Ascending aorta (tissue), 2 donors: ENCODE measurements around the gene SPAG17. TPM values are rescaled to one million over a fixed set of nuclear protein-coding genes. Genes with fewer than 3 reads are reported as not detected.

ENCODE experiments used
- DNase-seq, 2 donors: peaks; one replicate each; pipeline ENCODE4 v3.0.0-alpha.2; 2019; ENCODE audit warnings: low spot score in 2 of 2
- H3K27ac ChIP-seq, 2 donors: fragments of 200-600 bp; sonication (generic); one replicate each; pipeline ENCODE4 v1.5.1; 2016 to 2017; ENCODE audit warnings: mild to moderate bottlenecking in 1 of 2
- H3K27me3 ChIP-seq: fragments of 200-600 bp; sonication (generic); one replicate; pipeline ENCODE4 v1.5.1; 2017
- H3K36me3 ChIP-seq, 2 donors: fragments of 200-600 bp; sonication (generic); one replicate each; pipeline ENCODE4 v1.5.1; 2016
- H3K4me1 ChIP-seq, 2 donors: fragments of 200-600 bp; sonication (generic); one replicate each; pipeline ENCODE4 v1.5.1; 2016 to 2017; ENCODE audit warnings: mild to moderate bottlenecking in 1 of 2
- H3K4me3 ChIP-seq, 2 donors: fragments of 200-600 bp; sonication (generic); one replicate each; pipeline ENCODE4 v1.5.1; 2016 to 2017; ENCODE audit warnings: mild to moderate bottlenecking in 1 of 2
- H3K9me3 ChIP-seq, 2 donors: fragments of 200-600 bp; sonication (generic); one replicate each; pipeline ENCODE4 v1.5.1; 2016
- CTCF ChIP-seq, 3 experiments: fragments of 200-600 bp in 2 of 3; fragments of 450-650 bp in 1 of 3; sonication (generic) in 2 of 3; IDR thresholded peaks; one replicate each; pipeline ENCODE4 v1.5.1; 2016 to 2019; ENCODE audit warnings: antibody characterized with exemption in 3 of 3, mild to moderate bottlenecking in 1 of 3, moderate library complexity in 1 of 3
- intact Hi-C: fragments of 100-400 bp; cut with DNase I; formaldehyde crosslinking; loops from one replicate; pipeline ENCODE4 v1.15.1; 2023
- total RNA-seq: library from RNA; depleted of rRNA; stranded (reverse); fragments of >200 nt; gene quantifications from one replicate; pipeline ENCODE4 v1.1.0, GENCODE V29; 2016

SPAG17 gene
- total RNA-seq, 1 donor from 2014 or later, result not detected

- Histone ChIP-seq H3K27me3 (no peaks in the 10 kb centered on the region), H3K9me3 (no peaks in the 10 kb centered on the region), H3K4me3 (no peak overlapping the region), H3K4me1 (no peaks in the 10 kb centered on the region), H3K36me3 (no peaks in the 10 kb centered on the region), H3K27ac (no peak overlapping the region)
- intact Hi-C loops, result no loop called here
- no peak for TF ChIP-seq CTCF (IDR thresholded peaks at IDR 0.05)
- DNase-seq, result no peak
Observed at GRCh38 chr1:118160806-118161205, 24.2 kb downstream of the SPAG17 start.

- Histone ChIP-seq H3K9me3 (no peaks in the 10 kb centered on the region), H3K27me3 (no peaks in the 10 kb centered on the region), H3K4me1 (no peaks in the 10 kb centered on the region), H3K4me3 (no peak overlapping the region), H3K27ac (no peak overlapping the region), H3K36me3 (no peaks in the 10 kb centered on the region)
- no peak for TF ChIP-seq CTCF (IDR thresholded peaks at IDR 0.05)
- intact Hi-C loops, result no loop called here
- no peak for DNase-seq
Observed at GRCh38 chr1:118159569-118159968, 25.5 kb downstream of the SPAG17 start.

- DNase-seq, result no peak
- Histone ChIP-seq H3K9me3 (no peaks in the 10 kb centered on the region), H3K27ac (no peak overlapping the region), H3K27me3 (no peaks in the 10 kb centered on the region), H3K36me3 (no peaks in the 10 kb centered on the region), H3K4me3 (no peak overlapping the region), H3K4me1 (no peaks in the 10 kb centered on the region)
- intact Hi-C loops, result no loop called here
- no peak for TF ChIP-seq CTCF (IDR thresholded peaks at IDR 0.05)
Observed at GRCh38 chr1:118158924-118159323, 26.1 kb downstream of the SPAG17 start.

GRCh38 chr1:118157506-118157905, 27.5 kb downstream of the SPAG17 start:
- intact Hi-C loops, result no loop called here

GRCh38 chr1:118155106-118155505, 29.9 kb downstream of the SPAG17 start:
- intact Hi-C loops, result no loop called here
- Histone ChIP-seq H3K4me1 (no peaks in the 10 kb centered on the region), H3K27me3 (no peaks in the 10 kb centered on the region), H3K36me3 (no peaks in the 10 kb centered on the region), H3K9me3 (no peaks in the 10 kb centered on the region), H3K27ac (no peak overlapping the region), H3K4me3 (no peak overlapping the region)
- DNase-seq, result no peak
- no peak for TF ChIP-seq CTCF (IDR thresholded peaks at IDR 0.05)

More at GRCh38 chr1:118157506-118157905, 27.5 kb downstream of the SPAG17 start:
- no peaks in the 10 kb centered on the region for H3K27me3 ChIP-seq
- no peak for DNase-seq
- no peak for TF ChIP-seq CTCF (IDR thresholded peaks at IDR 0.05)
- H3K27ac ChIP-seq, result no peak overlapping the region
- H3K9me3 ChIP-seq, result no peaks in the 10 kb centered on the region
- no peak overlapping the region for H3K4me3 ChIP-seq
- no peaks in the 10 kb centered on the region for H3K36me3 ChIP-seq
- no peaks in the 10 kb centered on the region for H3K4me1 ChIP-seq

GRCh38 chr1:118154220-118154619, 30.8 kb downstream of the SPAG17 start:
- no peaks in the 10 kb centered on the region for H3K9me3 ChIP-seq
- intact Hi-C loops, result loop anchor here (5.0 kb wide), 2 partner anchors 853 to 1213 kb away; partner anchors contain the start of gene HAO2
- TF ChIP-seq CTCF (IDR thresholded peaks at IDR 0.05), result no peak
- H3K36me3 ChIP-seq, result no peaks in the 10 kb centered on the region
- no peak overlapping the region for H3K27ac ChIP-seq
- no peak for DNase-seq
- H3K4me3 ChIP-seq, result no peak overlapping the region
- H3K4me1 ChIP-seq, result no peaks in the 10 kb centered on the region
- H3K27me3 ChIP-seq, result no peaks in the 10 kb centered on the region
